IPS-11a (cell line): ENCODE measurements around the gene ACAP2.
"Not testable (repeated sequence)": the region's sequence is repeated elsewhere in the genome, so short reads cannot be mapped to it uniquely, and the experiment has no call there.

Experiments used
- H3K4me3 ChIP-seq: one replicate; pipeline ENCODE4 v1.5.1; 2013; ENCODE audit warnings: low read depth, low read length, control low read depth

Gene ACAP2

GRCh38 chr3:195247863-195248189 is 195.0 kb downstream of the ACAP2 start:
- H3K4me3 ChIP-seq = no peak overlapping the region

GRCh38 chr3:195247086-195247862 is 195.5 kb downstream of the ACAP2 start:
- H3K4me3 ChIP-seq = no peak overlapping the region

- no peak overlapping the region for H3K4me3 ChIP-seq
Measured at GRCh38 chr3:195246581-195246995, 196.2 kb downstream of the ACAP2 start.

- H3K4me3 ChIP-seq = no peak overlapping the region
Measured at GRCh38 chr3:195245531-195245951, 197.3 kb downstream of the ACAP2 start.

- no peak overlapping the region for H3K4me3 ChIP-seq
Measured at GRCh38 chr3:195241592-195242355, 201.0 kb downstream of the ACAP2 start.

GRCh38 chr3:195240939-195241338 is 201.9 kb downstream of the ACAP2 start:
- no peak overlapping the region for H3K4me3 ChIP-seq

- H3K4me3 ChIP-seq = no peak overlapping the region
Measured at GRCh38 chr3:195240171-195240701, 202.6 kb downstream of the ACAP2 start.

GRCh38 chr3:195239121-195239520 is 203.7 kb downstream of the ACAP2 start:
- H3K4me3 ChIP-seq = no peak overlapping the region

GRCh38 chr3:195238586-195239118 is 204.2 kb downstream of the ACAP2 start:
- H3K4me3 ChIP-seq = no peak overlapping the region

GRCh38 chr3:195238081-195238571 is 204.7 kb downstream of the ACAP2 start:
- H3K4me3 ChIP-seq = no peak overlapping the region

GRCh38 chr3:195236801-195237570 is 205.8 kb downstream of the ACAP2 start:
- no peak overlapping the region for H3K4me3 ChIP-seq

- no peak overlapping the region for H3K4me3 ChIP-seq
Measured at GRCh38 chr3:195236076-195236798, 206.6 kb downstream of the ACAP2 start.

- H3K4me3 ChIP-seq = no peak overlapping the region
Measured at GRCh38 chr3:195230244-195230643, 212.6 kb downstream of the ACAP2 start.

- H3K4me3 ChIP-seq = not testable (repeated sequence)
Measured at GRCh38 chr3:195228886-195229285, 213.9 kb downstream of the ACAP2 start.

- H3K4me3 ChIP-seq = no peak overlapping the region
Measured at GRCh38 chr3:195227871-195228270, 214.9 kb downstream of the ACAP2 start.

GRCh38 chr3:195226900-195227447 is 215.8 kb downstream of the ACAP2 start:
- no peak overlapping the region for H3K4me3 ChIP-seq

- H3K4me3 ChIP-seq = no peak overlapping the region
Measured at GRCh38 chr3:195226445-195226844, 216.4 kb downstream of the ACAP2 start.

- H3K4me3 ChIP-seq = no peak overlapping the region
Measured at GRCh38 chr3:195224980-195225580, 217.7 kb downstream of the ACAP2 start.
